GM12878 (cell line): Measurements from ENCODE around the gene FXYD7. TPM values are rescaled to one million over a fixed set of nuclear protein-coding genes. Genes with fewer than 3 reads are reported as not detected.

Experiments used
- ATAC-seq: fragments of 200-7000 bp; cut with Tn5 transposase; 3 replicates; pipeline ENCODE4 v1.9.1; 2020; ENCODE audit warnings: mild to moderate bottlenecking, moderate library complexity
- BruUV-seq: library from RNA; stranded (reverse); fragments of 400-500 nt; replicated peaks from 2 replicates; lab custom pipeline; 2021; lab: Mats Ljungman, UMichigan
- CTCF ChIA-PET: fragments of 300-600 bp; sonication (Branson Sonifier 250); formaldehyde crosslinking; extraction: SDS; loops from one replicate; lab custom pipeline; 2021; ENCODE audit warnings: inconsistent platforms; lab: Yijun Ruan, JAX
- POLR2A ChIA-PET: fragments of 350-600 bp; formaldehyde crosslinking; extraction: SDS; loops from one replicate; lab custom pipeline; 2021; ENCODE audit warnings: inconsistent platforms; lab: Charles Lee
- RAD21 ChIA-PET: fragments of 300-600 bp; sonication (Branson Sonifier 250); formaldehyde crosslinking; loops from one replicate; lab custom pipeline; 2023; ENCODE audit warnings: antibody characterized with exemption; ENCODE audit not compliant: unreplicated experiment; lab: Charles Lee
- SMC1A ChIA-PET: fragments of 300-600 bp; sonication (Branson Sonifier 250); formaldehyde crosslinking; loops from one replicate; lab custom pipeline; 2023; ENCODE audit not compliant: unreplicated experiment, uncharacterized antibody; lab: Charles Lee
- DNase-seq: peaks from one replicate; pipeline ENCODE4 v3.0.0-alpha.2; 2011; ENCODE audit warnings: low read depth, low spot score
- FAIRE-seq: peaks from 3 replicates; lab custom pipeline; 2011; peaks lifted over from hg19 to GRCh38; lab: Jason Lieb, UNC
- H2AFZ ChIP-seq: 2 replicates; pipeline ENCODE4 v1.6.0; 2011; ENCODE audit warnings: low read depth, low read length, control low read depth; ENCODE audit not compliant: control insufficient read depth
- H3K27ac ChIP-seq: 2 replicates; pipeline ENCODE4 v1.5.1; 2011; ENCODE audit warnings: control low read depth; ENCODE audit not compliant: control insufficient read depth, insufficient read depth
- H3K27me3 ChIP-seq, 2 experiments: replicated peaks in 1 of 2; 2 replicates each; pipeline versions ENCODE4 v1.6.0 to v1.6.1; 2011; ENCODE audit warnings: low read length in 1 of 2; ENCODE audit not compliant: control insufficient read depth in 2 of 2, insufficient read depth in 2 of 2
- H3K36me3 ChIP-seq, 2 experiments: 2 replicates each; pipeline ENCODE4 v1.5.1; 2011; ENCODE audit warnings: low read length in 1 of 2; ENCODE audit not compliant: control insufficient read depth in 2 of 2, insufficient read depth in 2 of 2
- H3K4me1 ChIP-seq: 2 replicates; pipeline ENCODE4 v1.6.1; 2011; ENCODE audit warnings: mild to moderate bottlenecking, low read length, moderate library complexity, mixed read lengths; ENCODE audit not compliant: control insufficient read depth, insufficient read depth
- H3K4me2 ChIP-seq: 2 replicates; pipeline ENCODE4 v1.6.0; 2011; ENCODE audit warnings: control low read depth; ENCODE audit not compliant: control insufficient read depth, insufficient read depth
- H3K4me3 ChIP-seq: fragments of 200-600 bp; sonication (generic); 2 replicates; pipeline ENCODE4 v1.5.1; 2016
- H3K79me2 ChIP-seq: 2 replicates; pipeline ENCODE4 v1.6.0; 2011; ENCODE audit warnings: low read length; ENCODE audit not compliant: control insufficient read depth, insufficient read depth
- H3K9ac ChIP-seq: 2 replicates; pipeline ENCODE4 v1.8.0; 2011; ENCODE audit warnings: low read length, control low read depth, mixed read lengths; ENCODE audit not compliant: control insufficient read depth, insufficient read depth
- H3K9me3 ChIP-seq: replicated peaks from 3 replicates; pipeline ENCODE4 v1.5.1; 2011; ENCODE audit warnings: mild to moderate bottlenecking, low read length; ENCODE audit not compliant: control insufficient read depth, insufficient read depth
- H4K20me1 ChIP-seq: 2 replicates; pipeline ENCODE4 v1.6.0; 2011; ENCODE audit not compliant: control insufficient read depth, insufficient read depth
- ATF2 ChIP-seq: IDR thresholded peaks from 2 replicates; pipeline ENCODE4 v1.6.1; 2012; ENCODE audit warnings: low read length, inconsistent platforms
- CHD2 ChIP-seq: IDR thresholded peaks from 2 replicates; pipeline ENCODE4 v1.6.1; 2011; ENCODE audit warnings: low read depth, low read length, improper control_type of control experiment, borderline replicate concordance
- CTCF ChIP-seq, 3 experiments: IDR thresholded peaks in 2 of 3; conservative IDR thresholded peaks in 1 of 3; 2 replicates each; pipeline ENCODE4 v1.5.1; 2011; ENCODE audit warnings: low read depth in 3 of 3, low read length in 3 of 3, mild to moderate bottlenecking in 3 of 3, control low read depth in 2 of 3, moderate library complexity in 2 of 3, inconsistent platforms in 1 of 3, mixed read lengths in 1 of 3; ENCODE audit not compliant: control insufficient read depth in 2 of 3, insufficient read depth in 1 of 3; ENCODE audit errors: extremely low read depth in 1 of 3
- ETV6 ChIP-seq, 2 experiments: fragments of 450-650 bp in 1 of 2; IDR thresholded peaks in 1 of 2; conservative IDR thresholded peaks in 1 of 2; 2 replicates each; pipeline ENCODE4 v1.6.1; 2014; ENCODE audit warnings: antibody characterized with exemption in 1 of 2, borderline replicate concordance in 1 of 2, low read depth in 1 of 2, mild to moderate bottlenecking in 1 of 2, moderate library complexity in 1 of 2
- IRF5 ChIP-seq: fragments of 450-650 bp; IDR thresholded peaks from 2 replicates; pipeline ENCODE4 v1.6.1; 2017; ENCODE audit warnings: borderline replicate concordance
- MTA2 ChIP-seq: fragments of 450-650 bp; IDR thresholded peaks from 2 replicates; pipeline ENCODE4 v1.6.1; 2016; ENCODE audit warnings: low read depth, mild to moderate bottlenecking, moderate library complexity
- NR2F1 ChIP-seq: fragments of 450-650 bp; conservative IDR thresholded peaks from 2 replicates; pipeline ENCODE4 v1.6.1; 2017; ENCODE audit warnings: mild to moderate bottlenecking
- PAX5 ChIP-seq: IDR thresholded peaks from 2 replicates; pipeline ENCODE4 v1.6.1; 2011; ENCODE audit warnings: low read depth, low read length, borderline replicate concordance
- PKNOX1 ChIP-seq: fragments of 450-650 bp; IDR thresholded peaks from 2 replicates; pipeline ENCODE4 v1.6.1; 2016; ENCODE audit warnings: mild to moderate bottlenecking
- PML ChIP-seq: IDR thresholded peaks from 2 replicates; pipeline ENCODE4 v1.6.1; 2012; ENCODE audit warnings: low read length, inconsistent platforms
- RAD21 ChIP-seq: IDR thresholded peaks from 2 replicates; pipeline ENCODE4 v1.6.1; 2011; ENCODE audit warnings: mild to moderate bottlenecking, low read depth, low read length, moderate library complexity; ENCODE audit not compliant: insufficient read depth
- RELA ChIP-seq: fragments of 450-650 bp; IDR thresholded peaks from 2 replicates; pipeline ENCODE4 v1.8.0; 2014; ENCODE audit warnings: borderline replicate concordance; ENCODE audit not compliant: partially characterized antibody
- RUNX3 ChIP-seq: IDR thresholded peaks from 2 replicates; pipeline ENCODE4 v1.6.1; 2012; ENCODE audit warnings: low read length, inconsistent platforms
- SIX5 ChIP-seq: IDR thresholded peaks from 2 replicates; pipeline ENCODE4 v1.6.1; 2011; ENCODE audit warnings: mild to moderate bottlenecking, low read depth, low read length, moderate library complexity; ENCODE audit not compliant: severe bottlenecking
- WGBS: methylation state at CpG from one replicate; pipeline ENCODE4 v1.1.6; 2016; ENCODE audit warnings: low lambda C conversion rate; ENCODE audit not compliant: insufficient replicate concordance, insufficient coverage; ENCODE audit errors: missing lambda C conversion rate; 5-methylcytosine and 5-hydroxymethylcytosine counted together
- in situ Hi-C: fragments of 300-500 bp; cut with MboI; formaldehyde crosslinking; loops from 9 replicates; pipeline ENCODE4 v1.14.3; 2018; ENCODE audit warnings: mixed read lengths
- intact Hi-C: fragments of 100-400 bp; cut with micrococcal nuclease; formaldehyde crosslinking; loops from one replicate; pipeline ENCODE4 v1.14.2; 2022; ENCODE audit not compliant: unreplicated experiment
- polyA plus RNA-seq, 11 experiments: library from polyadenylated mRNA; depleted of rRNA in 4 of 11; unstranded in 6 of 11; stranded (reverse) in 5 of 11; fragments of >200 nt; fragmentation: Nextera tagmentation in 4 of 11; fragmentation: Illumina TruSeq in 1 of 11; extraction: Ambion mirVana in 4 of 11; extraction: Trizol in 1 of 11; gene quantifications; 1 replicate in 1 of 11; 2 replicates in 10 of 11; pipeline versions ENCODE4 v1.2.1 to v1.2.3, GENCODE V29; 2011 to 2016; ENCODE audit warnings: inconsistent platforms in 2 of 11, missing spikeins in 2 of 11, low read depth in 1 of 11
- total RNA-seq, 4 experiments: library from RNA; depleted of rRNA in 3 of 4; stranded (reverse); fragments of >200 nt in 3 of 4; fragmentation: Illumina TruSeq in 1 of 4; extraction: Trizol in 1 of 4; gene quantifications; 2 replicates each; pipeline versions ENCODE4 v1.2.1 to v1.2.3, GENCODE V29; 2013 to 2021

FXYD7 gene
- total and polyA plus RNA-seq, 10 of the 15 experiments (the other 5 are each of a cell fraction or from before 2014, with no cell fraction given): 0.07 to 0.28 (median 0.12) TPM; not detected in 7

GRCh38 chr19:35134601-35135242 is 8.3 kb upstream of the FXYD7 start, which contains the start of gene LGI4 (continued):
- no peak for TF ChIP-seq ETV6 (conservative IDR thresholded peaks at IDR 0.05 in 1 of 2, IDR thresholded peaks at IDR 0.05 in 1 of 2; ENCODE audit: borderline replicate concordance in 1 of 2, low read depth in 1 of 2)

GRCh38 chr19:35135389-35135909 is 7.6 kb upstream of the FXYD7 start:
- intact Hi-C loops: loop anchor here (1.0 to 10.0 kb wide), 3 partner anchors 21 to 161 kb away; no protein-coding TSS in a partner anchor
- DNase-seq: no peak
- ChIA-PET POLR2A (interaction anchor here (1.0 to 1.3 kb wide), 2 partner anchors 12 to 69 kb away, joined by 3 read pairs; no protein-coding TSS in a partner anchor), SMC1A (interaction anchor here (0.6 to 3.8 kb wide), 11 partner anchors 11 to 120 kb away, joined by 3 to 30 read pairs (median 4); partner anchors contain the start of gene FXYD3), CTCF (interaction anchor here (0.7 to 5.0 kb wide), 28 partner anchors 8 to 135 kb away, joined by 3 to 75 read pairs (median 4); partner anchors contain the start of genes FXYD3 and GRAMD1A), RAD21 (interaction anchor here (0.6 to 3.0 kb wide), 10 partner anchors 11 to 91 kb away, joined by 3 to 30 read pairs (median 4); partner anchors contain the start of gene FXYD5)
- H4K20me1 ChIP-seq: no peaks in the 10 kb centered on the region
- H3K36me3 ChIP-seq: no peaks in the 10 kb centered on the region
- no peak overlapping the region for H3K4me2 ChIP-seq
- no peak overlapping the region for H3K9ac ChIP-seq
- FAIRE-seq: no peak
- no peak overlapping the region for H2AFZ ChIP-seq
- H3K27ac ChIP-seq: no peak overlapping the region
- H3K4me3 ChIP-seq: no peak overlapping the region
- in situ Hi-C loops: loop anchor here (5.0 kb wide), 1 partner anchor 68 kb away; no protein-coding TSS in a partner anchor
- 3% methylated on average over 6 of the region's 7 CpGs for WGBS
- H3K4me1 ChIP-seq: peaks cover 4% of the 10 kb centered on the region; the same call in 1 of the 2 replicates
- H3K9me3 ChIP-seq: no peaks in the 10 kb centered on the region
- peak; percentile 97 for ATAC-seq
- BruUV-seq: no TSS peak
- no peaks in the 10 kb centered on the region for H3K27me3 ChIP-seq
- no peaks in the 10 kb centered on the region for H3K79me2 ChIP-seq
- TF ChIP-seq IRF5 (no peak), RELA (peak; percentile 10), PAX5 (0 out of 2 replicates have a peak, but pooled peaks have one; percentile 13), SIX5 (no peak), CHD2 (0 out of 2 replicates have a peak, but pooled peaks have one; percentile 12), PKNOX1 (peak; percentile 39; the same call in 1 of the 2 replicates), RAD21 (peak; percentile 51), CTCF (IDR thresholded peaks at IDR 0.05 in 2 of 3, conservative IDR thresholded peaks at IDR 0.05 in 1 of 3; ENCODE audit: control insufficient read depth in 2 of 3, extremely low read depth in 1 of 3, insufficient read depth in 1 of 3, low read depth in 3 of 3, low read length in 3 of 3) (peak; percentile 78 to 92 (median 84)), RUNX3 (no peak), NR2F1 (peak; percentile 44), PML (no peak), MTA2 (peak; percentile 22; the same call in 1 of the 2 replicates), ATF2 (no peak)
